ENCODE data around the gene HOXC4. TPM values are rescaled to one million over a fixed set of nuclear protein-coding genes. Genes with fewer than 3 reads are reported as not detected.
A peak's percentile ranks its signal among the peaks of the same experiment; 100 is the strongest.

Gene HOXC4
- total and polyA plus RNA-seq, 2 of the 4 experiments (the other 2 are of a cell fraction) = under 0.01 to 0.26 TPM

- TF ChIP-seq RAD21 (IDR thresholded peaks at IDR 0.05; ENCODE audit: low read length) (no peak), SMC3 (IDR thresholded peaks at IDR 0.05; ENCODE audit: low read depth, low read length) (no peak), POLR2A (IDR thresholded peaks at IDR 0.05; ENCODE audit: low read depth, low read length) (no peak), CHD1 (IDR thresholded peaks at IDR 0.05; ENCODE audit: low read depth, low read length) (no peak), RCOR1 (IDR thresholded peaks at IDR 0.05; ENCODE audit: insufficient replicate concordance, low read length) (no peak)
- Histone ChIP-seq H4K20me1 (ENCODE audit: insufficient read depth, low read length) (no peaks in the 10 kb centered on the region), H4K5ac (ENCODE audit: low read depth, low read length) (no peak overlapping the region), H3K4me2 (ENCODE audit: low read depth, low read length) (no peak overlapping the region), H3K4me3 (ENCODE audit: insufficient read depth, low read depth, low read length) (no peak overlapping the region), H2AK5ac (ENCODE audit: low read depth, low read length) (no peak overlapping the region), H4K91ac (ENCODE audit: insufficient read depth, low read depth, low read length) (no peak overlapping the region), H3K14ac (replicated peaks; ENCODE audit: low read depth, low read length) (no peak overlapping the region), H3K27me3 (ENCODE audit: control insufficient read depth, insufficient read depth, low read length) (peaks cover 83% of the 10 kb centered on the region), H3K4ac (ENCODE audit: low read depth, low read length) (no peak overlapping the region), H3K23ac (ENCODE audit: low read depth, low read length) (no peak overlapping the region), H2BK15ac (ENCODE audit: low read depth, low read length) (no peak overlapping the region), H3K18ac (ENCODE audit: low read depth, low read length) (no peak overlapping the region), H3K9me1 (ENCODE audit: insufficient read depth, low read length) (no peaks in the 10 kb centered on the region), H3K36me3 (ENCODE audit: control insufficient read depth, insufficient read depth, low read length) (no peaks in the 10 kb centered on the region), H4K8ac (ENCODE audit: low read depth in 2 of 2, low read length in 2 of 2) (no peak overlapping the region), H3K27ac (ENCODE audit: insufficient read depth, low read length) (no peak overlapping the region), H2AK9ac (replicated peaks; ENCODE audit: low read depth, low read length, poor library complexity) (peak overlapping the region; percentile 1), H2AFZ (replicated peaks; ENCODE audit: low read length, poor library complexity) (no peak overlapping the region), H3K79me1 (ENCODE audit: low read depth in 1 of 2, low read length in 2 of 2) (no peaks in the 10 kb centered on the region), H3K56ac (ENCODE audit: extremely low read depth, insufficient read depth, low read length) (no peak overlapping the region), H2BK120ac (ENCODE audit: low read depth, low read length) (no peak overlapping the region), H3K4me1 (ENCODE audit: control insufficient read depth, insufficient read depth, low read length) (no peaks in the 10 kb centered on the region), H3K9ac (ENCODE audit: low read depth, low read length) (no peak overlapping the region), H3K9me3 (ENCODE audit: control insufficient read depth, insufficient read depth, low read length) (peaks cover 11% of the 10 kb centered on the region), H2BK5ac (ENCODE audit: low read depth, low read length, poor library complexity, severe bottlenecking) (no peak overlapping the region), H2BK20ac (ENCODE audit: low read depth, low read length) (no peak overlapping the region)
- no peak for DNase-seq
- intact Hi-C loops (cut with micrococcal nuclease) (no loop called here), dilution Hi-C loops (cut with HindIII; ENCODE audit: low sequenced_read_pairs, unreplicated experiment) (no loop called here), in situ Hi-C loops (cut with MboI; ENCODE audit: low sequenced_read_pairs) (no loop called here)
- no CpG with 5 or more reads among the region's 16 CpGs for WGBS, 2 experiments (ENCODE audit: extremely low coverage in 2 of 2, insufficient read length in 1 of 2)
- no TSS peak for BruUV-seq (replicated peaks)
- ChIA-PET POLR2A (ENCODE audit: unreplicated experiment) (no interaction called here), CTCF (interaction anchor here (0.9 to 1.0 kb wide), 2 partner anchors 157 to 170 kb away, joined by 3 to 5 read pairs; partner anchors contain the start of gene SMUG1)
- no peak for ATAC-seq (ENCODE audit: low read depth)
These were observed 22.2 kb upstream of the HOXC4 start for GRCh38 chr12:54031480-54031879.
